Measurements from ENCODE around the gene PLD3. TPM values are rescaled to one million over a fixed set of nuclear protein-coding genes. Genes with fewer than 3 reads are reported as not detected.
A peak's percentile ranks its signal among the peaks of the same experiment; 100 is the strongest.

PLD3 gene
- total RNA-seq, 4 donors from 2014 or later = 108 to 372 (median 158) TPM

GRCh38 chr19:40396886-40397567 is 48.5 kb downstream of the PLD3 start:
- H3K27me3 ChIP-seq = no peaks in the 10 kb centered on the region
- H3K36me3 ChIP-seq = no peaks in the 10 kb centered on the region
- no peak for DNase-seq
- no peaks in the 10 kb centered on the region for H3K4me1 ChIP-seq
- intact Hi-C loops (cut with DNase I; ENCODE audit: low total_unique reads) = no loop called here
- H3K27ac ChIP-seq = no peak overlapping the region
- H3K9me3 ChIP-seq = no peaks in the 10 kb centered on the region
- TF ChIP-seq CTCF (IDR thresholded peaks at IDR 0.05) = no peak
- no peak for TF ChIP-seq POLR2A (IDR thresholded peaks at IDR 0.05)
- H3K4me3 ChIP-seq = no peak overlapping the region

- Histone ChIP-seq H3K9me3 (no peaks in the 10 kb centered on the region), H3K27me3 (no peaks in the 10 kb centered on the region), H3K4me3 (no peak overlapping the region), H3K27ac (no peak overlapping the region), H3K4me1 (no peaks in the 10 kb centered on the region), H3K36me3 (no peaks in the 10 kb centered on the region)
- no peak for TF ChIP-seq POLR2A (IDR thresholded peaks at IDR 0.05)
- no peak for TF ChIP-seq CTCF (IDR thresholded peaks at IDR 0.05)
- no peak for DNase-seq
- intact Hi-C loops (cut with DNase I; ENCODE audit: low total_unique reads) = no loop called here
Measured at GRCh38 chr19:40397568-40397906, 49.0 kb downstream of the PLD3 start.

GRCh38 chr19:40398417-40399131 is 50.1 kb downstream of the PLD3 start:
- no peaks in the 10 kb centered on the region for H3K36me3 ChIP-seq
- no peaks in the 10 kb centered on the region for H3K27me3 ChIP-seq
- H3K4me1 ChIP-seq = no peaks in the 10 kb centered on the region
- TF ChIP-seq CTCF (IDR thresholded peaks at IDR 0.05) = no peak
- no peak for TF ChIP-seq POLR2A (IDR thresholded peaks at IDR 0.05)
- intact Hi-C loops (cut with DNase I; ENCODE audit: low total_unique reads) = no loop called here
- DNase-seq = peak in 1 of 2 donors; percentile 45
- H3K9me3 ChIP-seq = no peaks in the 10 kb centered on the region
- H3K27ac ChIP-seq = no peak overlapping the region
- H3K4me3 ChIP-seq = no peak overlapping the region

GRCh38 chr19:40400559-40400958 is 52.1 kb downstream of the PLD3 start:
- Histone ChIP-seq H3K27ac (no peak overlapping the region), H3K4me3 (no peak overlapping the region), H3K27me3 (no peaks in the 10 kb centered on the region), H3K4me1 (no peaks in the 10 kb centered on the region), H3K9me3 (no peaks in the 10 kb centered on the region), H3K36me3 (no peaks in the 10 kb centered on the region)
- TF ChIP-seq CTCF (IDR thresholded peaks at IDR 0.05) (no peak), POLR2A (IDR thresholded peaks at IDR 0.05) (no peak)
- no peak for DNase-seq
- intact Hi-C loops (cut with DNase I; ENCODE audit: low total_unique reads) = no loop called here

GRCh38 chr19:40403262-40403984 is 54.9 kb downstream of the PLD3 start:
- DNase-seq = peak; percentile 90 to 93
- H3K36me3 ChIP-seq = no peaks in the 10 kb centered on the region
- no peaks in the 10 kb centered on the region for H3K27me3 ChIP-seq
- H3K4me1 ChIP-seq = no peaks in the 10 kb centered on the region
- H3K9me3 ChIP-seq = no peaks in the 10 kb centered on the region
- TF ChIP-seq CTCF (IDR thresholded peaks at IDR 0.05) (peak in 1 of 4 experiments; percentile 23), POLR2A (IDR thresholded peaks at IDR 0.05) (no peak)
- H3K4me3 ChIP-seq = peak overlapping the region; percentile 50 to 56
- intact Hi-C loops (cut with DNase I; ENCODE audit: low total_unique reads) = no loop called here
- peak overlapping the region; percentile 80 to 93 for H3K27ac ChIP-seq

All from uterus (tissue), 4 donors.